IMR-90 (cell line): Measurements from ENCODE around the gene ZCCHC14. TPM values are rescaled to one million over a fixed set of nuclear protein-coding genes. Genes with fewer than 3 reads are reported as not detected.

Experiments
- ATAC-seq: fragments of 200-7000 bp; cut with Tn5 transposase; 2 replicates; pipeline ENCODE4 v1.9.1; 2020; ENCODE audit warnings: low read depth, mild to moderate bottlenecking, moderate library complexity
- BruUV-seq: library from RNA; stranded (reverse); fragments of 400-500 nt; replicated peaks from 2 replicates; lab custom pipeline; 2021; lab: Mats Ljungman, UMichigan
- CTCF ChIA-PET: fragments of 300-600 bp; formaldehyde crosslinking; extraction: SDS; loops from one replicate; lab custom pipeline; 2021; ENCODE audit warnings: antibody characterized with exemption; lab: Yijun Ruan, JAX
- POLR2A ChIA-PET: fragments of 300-600 bp; sonication (Branson Sonifier 250); formaldehyde crosslinking; loops from one replicate; lab custom pipeline; 2022; ENCODE audit warnings: antibody characterized with exemption; ENCODE audit not compliant: unreplicated experiment; lab: Charles Lee
- DNase-seq: peaks from one replicate; pipeline ENCODE4 v3.0.0; 2013
- H2AFZ ChIP-seq: replicated peaks from 2 replicates; pipeline ENCODE3; 2013; ENCODE audit warnings: low read length, mild to moderate bottlenecking; ENCODE audit not compliant: poor library complexity
- H2AK5ac ChIP-seq: 2 replicates; pipeline ENCODE4 v1.6.1; 2013; ENCODE audit warnings: low read depth, low read length, inconsistent platforms
- H2AK9ac ChIP-seq: replicated peaks from 2 replicates; pipeline ENCODE3; 2013; ENCODE audit warnings: mild to moderate bottlenecking, low read depth, low read length, moderate library complexity; ENCODE audit not compliant: poor library complexity
- H2BK120ac ChIP-seq: 2 replicates; pipeline ENCODE4 v1.6.1; 2013; ENCODE audit warnings: low read depth, low read length, inconsistent platforms
- H2BK15ac ChIP-seq: 3 replicates; pipeline ENCODE4 v1.6.1; 2013; ENCODE audit warnings: low read depth, low read length, inconsistent platforms
- H2BK20ac ChIP-seq: 2 replicates; pipeline ENCODE4 v1.6.1; 2013; ENCODE audit warnings: low read depth, mild to moderate bottlenecking, inconsistent platforms, low read length, moderate library complexity
- H2BK5ac ChIP-seq: 2 replicates; pipeline ENCODE4 v1.6.1; 2013; ENCODE audit warnings: mild to moderate bottlenecking, low read depth, low read length, inconsistent platforms; ENCODE audit not compliant: poor library complexity, severe bottlenecking
- H3K14ac ChIP-seq: replicated peaks from 2 replicates; pipeline ENCODE4 v1.6.1; 2013; ENCODE audit warnings: low read depth, low read length, inconsistent platforms
- H3K18ac ChIP-seq: 2 replicates; pipeline ENCODE4 v1.6.1; 2013; ENCODE audit warnings: low read depth, low read length, control low read depth
- H3K23ac ChIP-seq: 2 replicates; pipeline ENCODE4 v1.6.1; 2013; ENCODE audit warnings: low read depth, low read length, inconsistent platforms
- H3K27ac ChIP-seq: 2 replicates; pipeline ENCODE4 v1.5.1; 2013; ENCODE audit warnings: mild to moderate bottlenecking, control low read depth, low read length; ENCODE audit not compliant: insufficient read depth
- H3K27me3 ChIP-seq: 2 replicates; pipeline ENCODE4 v1.6.1; 2013; ENCODE audit warnings: low read length; ENCODE audit not compliant: control insufficient read depth, insufficient read depth
- H3K36me3 ChIP-seq: 2 replicates; pipeline ENCODE4 v1.6.1; 2013; ENCODE audit warnings: low read length, mixed read lengths; ENCODE audit not compliant: control insufficient read depth, insufficient read depth
- H3K4ac ChIP-seq: 2 replicates; pipeline ENCODE4 v1.6.1; 2013; ENCODE audit warnings: low read depth, low read length, inconsistent platforms
- H3K4me1 ChIP-seq: 2 replicates; pipeline ENCODE4 v1.6.1; 2013; ENCODE audit warnings: low read length, mixed read lengths; ENCODE audit not compliant: control insufficient read depth, insufficient read depth
- H3K4me2 ChIP-seq: 2 replicates; pipeline ENCODE4 v1.6.1; 2013; ENCODE audit warnings: low read depth, mild to moderate bottlenecking, control low read depth, low read length, moderate library complexity
- H3K4me3 ChIP-seq: 2 replicates; pipeline ENCODE4 v1.5.1; 2013; ENCODE audit warnings: low read depth, mild to moderate bottlenecking, control low read depth, low read length, moderate library complexity; ENCODE audit not compliant: insufficient read depth
- H3K56ac ChIP-seq: 2 replicates; pipeline ENCODE4 v1.6.1; 2013; ENCODE audit warnings: low read length, inconsistent platforms; ENCODE audit not compliant: insufficient read depth; ENCODE audit errors: extremely low read depth
- H3K79me1 ChIP-seq, 2 experiments: 2 replicates each; pipeline ENCODE4 v1.6.1; 2013; ENCODE audit warnings: low read length in 2 of 2, inconsistent platforms in 1 of 2, low read depth in 1 of 2
- H3K9ac ChIP-seq: 2 replicates; pipeline ENCODE4 v1.6.1; 2013; ENCODE audit warnings: low read depth, low read length, control low read depth
- H3K9me1 ChIP-seq: 2 replicates; pipeline ENCODE4 v1.6.1; 2013; ENCODE audit warnings: low read length, inconsistent platforms; ENCODE audit not compliant: insufficient read depth
- H3K9me3 ChIP-seq: 2 replicates; pipeline ENCODE4 v1.6.1; 2013; ENCODE audit warnings: low read length; ENCODE audit not compliant: control insufficient read depth, insufficient read depth
- H4K20me1 ChIP-seq: 2 replicates; pipeline ENCODE4 v1.6.1; 2013; ENCODE audit warnings: low read length, inconsistent platforms; ENCODE audit not compliant: insufficient read depth
- H4K5ac ChIP-seq: 2 replicates; pipeline ENCODE4 v1.6.1; 2013; ENCODE audit warnings: mild to moderate bottlenecking, low read depth, low read length, control low read depth
- H4K8ac ChIP-seq, 2 experiments: 2 replicates each; pipeline ENCODE4 v1.6.1; 2013; ENCODE audit warnings: low read depth in 2 of 2, low read length in 2 of 2, control low read depth in 1 of 2, inconsistent platforms in 1 of 2
- H4K91ac ChIP-seq: 2 replicates; pipeline ENCODE4 v1.6.1; 2013; ENCODE audit warnings: low read depth, low read length, inconsistent platforms; ENCODE audit not compliant: insufficient read depth
- CHD1 ChIP-seq: IDR thresholded peaks from 2 replicates; pipeline ENCODE4 v1.6.1; 2012; ENCODE audit warnings: low read depth, low read length, improper control_type of control experiment
- FOS ChIP-seq: fragments of 150-350 bp; IDR thresholded peaks from 2 replicates; pipeline ENCODE4 v1.6.1; 2016; ENCODE audit warnings: low read depth, low read length
- MAFK ChIP-seq: IDR thresholded peaks from 2 replicates; pipeline ENCODE4 v1.6.1; 2012; ENCODE audit warnings: low read depth, low read length, improper control_type of control experiment
- MXI1 ChIP-seq: IDR thresholded peaks from 2 replicates; pipeline ENCODE4 v1.6.1; 2012; ENCODE audit warnings: low read depth, mild to moderate bottlenecking, low read length, moderate library complexity, borderline replicate concordance
- POLR2A ChIP-seq: IDR thresholded peaks from 2 replicates; pipeline ENCODE4 v1.6.1; 2012; ENCODE audit warnings: mild to moderate bottlenecking, low read depth, low read length
- RAD21 ChIP-seq: IDR thresholded peaks from 2 replicates; pipeline ENCODE4 v1.6.1; 2012; ENCODE audit warnings: low read length, improper control_type of control experiment
- RCOR1 ChIP-seq: IDR thresholded peaks from 2 replicates; pipeline ENCODE4 v1.6.1; 2012; ENCODE audit warnings: mild to moderate bottlenecking, low read length, improper control_type of control experiment; ENCODE audit not compliant: insufficient replicate concordance
- RFX5 ChIP-seq: IDR thresholded peaks from 2 replicates; pipeline ENCODE4 v1.8.0; 2012; ENCODE audit warnings: low read depth, mild to moderate bottlenecking, low read length, moderate library complexity
- SMC3 ChIP-seq: fragments of 150-350 bp; IDR thresholded peaks from 2 replicates; pipeline ENCODE4 v1.6.1; 2016; ENCODE audit warnings: low read depth, mild to moderate bottlenecking, antibody characterized with exemption, low read length, moderate library complexity
- WGBS, 2 experiments: methylation state at CpG; one replicate each; pipeline versions ENCODE4 v1.1.5 to v1.1.7; 2013; ENCODE audit warnings: missing lambda C conversion rate in 2 of 2; ENCODE audit not compliant: insufficient read length in 1 of 2; ENCODE audit errors: extremely low coverage in 2 of 2; 5-methylcytosine and 5-hydroxymethylcytosine counted together
- dilution Hi-C: fragments of 300-500 bp; cut with HindIII; formaldehyde crosslinking; loops from one replicate; pipeline ENCODE4 v1.14.3; 2018; ENCODE audit warnings: low sequenced_read_pairs; ENCODE audit not compliant: unreplicated experiment
- in situ Hi-C: fragments of 300-500 bp; cut with MboI; formaldehyde crosslinking; loops from 3 replicates; pipeline ENCODE4 v1.14.3; 2019; ENCODE audit warnings: low sequenced_read_pairs, inconsistent platforms, mixed read lengths
- intact Hi-C: fragments of 100-400 bp; cut with micrococcal nuclease; formaldehyde crosslinking; loops from 2 replicates; pipeline ENCODE4 v1.10.0; 2022
- polyA plus RNA-seq, 3 experiments: library from polyadenylated mRNA; depleted of rRNA; stranded (reverse); fragments of >200 nt; gene quantifications; 2 replicates each; pipeline ENCODE4 v1.2.3, GENCODE V29; 2012; ENCODE audit warnings: low replicate concordance in 1 of 3
- total RNA-seq: library from RNA; depleted of rRNA; stranded (reverse); fragments of >200 nt; gene quantifications from 2 replicates; pipeline ENCODE4 v1.2.3, GENCODE V29; 2012

ZCCHC14 gene
- total and polyA plus RNA-seq, 2 of the 4 experiments (the other 2 are of a cell fraction): 2.5 to 5.3 TPM

DNA sequence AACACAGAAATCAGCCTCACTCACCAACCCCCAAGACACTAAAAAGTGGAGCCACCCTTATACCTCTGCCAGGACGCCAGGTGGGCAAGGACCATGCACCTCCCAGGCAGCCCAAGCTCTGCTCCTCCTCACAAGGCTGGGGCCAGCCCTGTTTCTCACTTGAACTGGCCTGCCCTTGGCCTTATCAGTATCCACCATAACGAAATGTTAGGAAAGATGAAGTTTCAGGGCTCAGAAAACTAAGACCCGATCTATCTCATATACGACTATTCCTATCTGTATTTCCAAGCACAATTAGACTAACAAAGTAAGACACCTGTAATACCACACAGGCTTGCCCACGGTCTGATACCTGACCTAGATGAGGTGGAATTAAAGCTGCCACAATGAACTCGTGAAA, 116.2 kb downstream of the ZCCHC14 start:
- peaks cover 63% of the 10 kb centered on the region for H4K20me1 ChIP-seq
- TF ChIP-seq CHD1 (no peak), RFX5 (no peak), RAD21 (no peak), RCOR1 (no peak), FOS (no peak), MXI1 (no peak), MAFK (no peak), POLR2A (no peak), SMC3 (no peak)
- no peak overlapping the region for H4K91ac ChIP-seq
- ATAC-seq (no peak), DNase-seq (no peak)
- CTCF ChIA-PET: no interaction called here
- WGBS, 2 experiments: 100% methylated on average over 3 of the region's 6 CpGs; no CpG with 5 or more reads in 1 of the 2 experiments
- H2BK120ac ChIP-seq: no peak overlapping the region
- no peak overlapping the region for H2AFZ ChIP-seq
- H3K27me3 ChIP-seq: no peaks in the 10 kb centered on the region
- H4K5ac ChIP-seq: no peak overlapping the region
- peaks cover 37 to 76% of the 10 kb centered on the region in 2 experiments for H3K79me1 ChIP-seq
- no peak overlapping the region for H3K18ac ChIP-seq
- no peak overlapping the region for H2BK5ac ChIP-seq
- H3K4me2 ChIP-seq: no peak overlapping the region
- in situ Hi-C loops: no loop called here
- H3K14ac ChIP-seq: no peak overlapping the region
- dilution Hi-C loops: no loop called here
- POLR2A ChIA-PET: no interaction called here
- no peak overlapping the region for H3K9ac ChIP-seq
- peaks cover 15% of the 10 kb centered on the region; the same call in 1 of the 2 replicates for H3K9me1 ChIP-seq
- no peak overlapping the region for H2AK9ac ChIP-seq
- no peaks in the 10 kb centered on the region for H3K36me3 ChIP-seq
- H3K4ac ChIP-seq: no peak overlapping the region
- H2AK5ac ChIP-seq: no peak overlapping the region
- no TSS peak for BruUV-seq
- H3K23ac ChIP-seq: no peak overlapping the region
- intact Hi-C loops: no loop called here
- no peak overlapping the region for H2BK20ac ChIP-seq
- H3K27ac ChIP-seq: no peak overlapping the region
- H3K4me1 ChIP-seq: peaks cover 14% of the 10 kb centered on the region
- no peak overlapping the region for H2BK15ac ChIP-seq
- H3K9me3 ChIP-seq: no peaks in the 10 kb centered on the region
- H3K4me3 ChIP-seq: no peak overlapping the region
- no peak overlapping the region for H3K56ac ChIP-seq
- H4K8ac ChIP-seq: no peak overlapping the region
